Motor neuron (in vitro differentiated cells): ENCODE data around the gene TSR3. TPM values are rescaled to one million over a fixed set of nuclear protein-coding genes. Genes with fewer than 3 reads are reported as not detected.

ENCODE experiments used
- ATAC-seq, 8 experiments: fragments of 200-7000 bp; cut with Tn5 transposase; replicated peaks in 6 of 8; 2 replicates each; pipeline ENCODE4 v1.8.0; 2021; ENCODE audit warnings: mild to moderate bottlenecking in 8 of 8, moderate library complexity in 8 of 8
- H3K27ac ChIP-seq, 2 donors: fragments of 250-450 bp; sonication (Bioruptor Pico); 2 replicates each; pipeline ENCODE4 v1.9.0; 2021; ENCODE audit warnings: antibody characterized with exemption in 2 of 2, mild to moderate bottlenecking in 2 of 2, moderate library complexity in 1 of 2
- H3K4me1 ChIP-seq, 2 donors: fragments of 250-450 bp; sonication (Bioruptor Pico); replicated peaks in 1 of 2; 2 replicates each; pipeline ENCODE4 v1.6.1; 2021; ENCODE audit warnings: antibody characterized with exemption in 2 of 2, mild to moderate bottlenecking in 2 of 2, moderate library complexity in 1 of 2
- H3K4me3 ChIP-seq, 5 donors: fragments of 250-450 bp; sonication (Bioruptor Pico); 2 replicates each; pipeline ENCODE4 v1.9.0; 2021; ENCODE audit warnings: antibody characterized with exemption in 5 of 5, mild to moderate bottlenecking in 5 of 5, moderate library complexity in 4 of 5
- WGBS, 10 experiments: fragments of 450-650 bp; shearing (Covaris generic); methylation state at CpG; one replicate each; pipeline ENCODE4 v1.0.0; 2022; 5-methylcytosine and 5-hydroxymethylcytosine counted together
- in situ Hi-C, 9 experiments: fragments of 400-800 bp; cut with MboI; loops; one replicate each; pipeline ENCODE4 v1.15.0; 2021; ENCODE audit warnings: low sequenced_read_pairs in 9 of 9, low pct_unique_long_range_greater_than_20kb in 2 of 9; ENCODE audit not compliant: unreplicated experiment in 9 of 9
- total RNA-seq, 8 experiments: library from RNA; unstranded; fragments of 300-600 nt; gene quantifications; 2 replicates each; pipeline versions ENCODE4 v1.2.3 to v1.2.4, GENCODE V29; 2022

Gene TSR3
- total RNA-seq, 8 experiments from 2014 or later: 26.5 to 63.6 (median 39.8) TPM

- no peaks in the 10 kb centered on the region for H3K4me1 ChIP-seq
- no peak for ATAC-seq
- no peak overlapping the region for H3K4me3 ChIP-seq
- no peak overlapping the region for H3K27ac ChIP-seq
- WGBS, 10 experiments: 83% methylated on average over 1 of the region's 21 CpGs; no CpG with 5 or more reads in 8 of the 10 experiments
- in situ Hi-C loops: no loop called here
Observed at GRCh38 chr16:1372292-1372950, 20.7 kb upstream of the TSR3 start.

DNA sequence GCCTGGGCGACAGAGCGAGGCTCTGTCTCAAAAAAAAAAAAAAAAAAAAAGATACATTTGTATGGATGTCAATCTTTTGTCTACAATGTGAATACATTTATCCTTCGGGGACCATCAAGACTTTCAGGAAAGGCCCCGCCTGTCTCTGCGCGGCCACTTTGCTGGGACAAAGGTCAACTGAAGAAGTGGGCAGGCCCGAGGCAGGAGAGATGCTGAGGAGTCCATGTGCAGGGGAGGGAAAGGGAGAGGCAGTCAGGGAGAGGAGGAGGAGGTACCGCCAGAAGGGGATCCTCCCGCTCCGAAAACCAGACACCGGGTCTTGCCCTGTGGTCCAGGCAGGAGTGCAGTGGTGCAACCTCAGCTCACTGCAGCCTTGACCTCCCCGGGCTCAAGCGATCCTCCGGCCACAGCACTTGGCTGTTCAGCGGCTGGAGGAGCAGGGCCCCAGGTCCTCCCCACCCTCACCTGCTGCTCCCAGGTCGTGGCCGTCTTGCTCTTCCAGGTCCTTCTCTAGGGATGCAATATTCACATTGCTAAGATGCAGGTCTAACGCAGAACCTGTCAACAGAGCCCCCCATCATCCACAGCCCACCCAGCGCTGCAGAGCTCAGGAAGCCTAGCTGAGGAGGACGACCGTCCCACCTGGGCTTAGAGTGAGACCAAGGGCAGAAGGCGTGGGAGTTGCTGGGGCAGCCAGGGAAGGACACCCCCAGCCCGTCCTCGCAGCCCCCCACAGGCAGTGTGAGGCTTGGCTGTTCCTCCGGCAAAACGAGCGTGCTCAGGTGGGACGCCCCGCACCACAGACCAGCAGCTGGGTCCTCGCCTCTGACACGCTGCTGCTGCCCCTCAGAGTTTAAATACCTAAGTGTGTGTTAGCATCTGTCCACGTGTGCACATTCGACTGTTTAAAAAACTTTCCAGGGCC, 19.6 kb upstream of the TSR3 start:
- WGBS, 10 experiments: 72 to 100% (median 85%) methylated on average over 1 to 5 of the region's 33 CpGs; no CpG with 5 or more reads in 3 of the 10 experiments
- in situ Hi-C loops: no loop called here

DNA sequence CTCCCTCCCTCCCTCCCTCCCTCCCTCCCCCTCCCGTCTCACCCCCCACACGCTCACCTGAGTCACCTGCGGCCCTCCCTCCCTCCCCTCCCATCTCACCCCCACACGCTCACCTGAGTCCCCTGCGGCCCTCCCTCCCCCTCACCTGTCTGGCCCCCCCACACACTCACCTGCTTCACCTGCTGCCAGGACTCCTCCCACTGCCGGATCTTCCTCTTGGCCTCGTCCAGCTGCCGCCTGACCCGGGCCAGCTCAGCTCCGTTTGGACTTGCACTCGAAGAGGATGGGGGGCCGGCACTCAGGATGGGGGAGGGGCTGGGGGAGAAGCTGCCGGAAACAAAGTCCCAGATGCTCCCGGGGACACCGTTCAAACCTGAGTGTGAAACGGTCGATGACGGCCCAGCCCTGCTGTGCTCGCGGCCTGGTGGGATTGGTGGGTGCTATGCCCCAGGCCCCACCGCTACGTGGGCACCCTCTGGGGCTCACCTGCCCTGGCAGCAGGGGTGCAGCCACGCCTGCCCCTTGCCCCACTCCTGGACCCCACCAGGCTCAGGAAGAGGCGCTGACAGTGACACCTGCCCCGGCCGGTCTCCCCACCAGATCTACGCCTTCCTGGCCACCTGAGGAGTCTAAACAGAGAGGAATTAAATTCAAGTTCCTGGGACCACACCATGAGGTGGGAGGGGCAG, 16.0 kb upstream of the TSR3 start:
- WGBS, 10 experiments: 83% methylated on average over 6 of the region's 27 CpGs; no CpG with 5 or more reads in 9 of the 10 experiments
- in situ Hi-C loops: no loop called here

More for the DNA sequence above, 19.6 kb upstream of the TSR3 start:
- Histone ChIP-seq H3K4me1 (no peaks in the 10 kb centered on the region), H3K4me3 (no peak overlapping the region), H3K27ac (no peak overlapping the region)
- ATAC-seq: no peak

DNA sequence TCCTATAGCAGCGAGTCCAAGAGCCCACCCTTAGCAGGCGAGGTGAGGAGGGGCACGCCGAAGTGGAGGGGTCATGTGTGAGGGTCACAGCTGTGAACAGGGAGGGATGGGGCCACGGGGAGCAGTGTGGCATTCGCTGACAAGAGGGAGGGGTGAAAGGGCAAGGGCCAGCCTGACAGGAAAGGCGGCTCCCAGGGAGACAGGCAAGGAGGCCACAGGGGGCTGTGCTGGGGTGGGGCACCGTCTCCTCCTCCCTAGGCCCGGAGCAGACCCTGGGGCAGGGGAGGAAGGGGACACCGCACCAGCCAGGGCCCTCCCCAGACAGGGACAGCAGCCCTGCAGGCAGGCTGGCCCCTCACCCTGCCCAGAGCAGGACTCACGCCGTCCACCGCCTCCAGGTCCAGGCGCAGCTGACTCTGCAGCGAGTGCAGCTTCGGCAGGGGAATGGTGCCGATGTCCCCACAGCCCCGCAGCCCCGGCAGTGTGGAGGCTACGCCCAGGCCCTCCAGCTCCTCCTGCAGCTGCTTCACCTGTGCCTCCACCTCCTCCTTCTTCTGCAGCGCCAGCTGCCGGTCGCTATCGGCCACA, 15.1 kb upstream of the TSR3 start:
- in situ Hi-C loops: no loop called here
- Histone ChIP-seq H3K27ac (no peak overlapping the region), H3K4me1 (no peaks in the 10 kb centered on the region), H3K4me3 (no peak overlapping the region)
- no CpG with 5 or more reads among the region's 24 CpGs for WGBS, 10 experiments
- ATAC-seq: peak in 2 of 8 experiments; percentile 11 to 33

More for the DNA sequence above, 16.0 kb upstream of the TSR3 start:
- H3K4me1 ChIP-seq: no peaks in the 10 kb centered on the region
- no peak for ATAC-seq
- no peak overlapping the region for H3K4me3 ChIP-seq
- H3K27ac ChIP-seq: no peak overlapping the region

- 80 to 100% (median 88%) methylated on average over 1 to 14 of the region's 29 CpGs; no CpG with 5 or more reads in 3 of the 10 experiments for WGBS, 10 experiments
- Histone ChIP-seq H3K4me3 (no peak overlapping the region), H3K27ac (no peak overlapping the region), H3K4me1 (no peaks in the 10 kb centered on the region)
- ATAC-seq: peak in 1 of 8 experiments; percentile 8
- in situ Hi-C loops: no loop called here
Observed at GRCh38 chr16:1366060-1366711, 14.5 kb upstream of the TSR3 start.

- in situ Hi-C loops: no loop called here
Observed at GRCh38 chr16:1364510-1364909, 12.8 kb upstream of the TSR3 start.

DNA sequence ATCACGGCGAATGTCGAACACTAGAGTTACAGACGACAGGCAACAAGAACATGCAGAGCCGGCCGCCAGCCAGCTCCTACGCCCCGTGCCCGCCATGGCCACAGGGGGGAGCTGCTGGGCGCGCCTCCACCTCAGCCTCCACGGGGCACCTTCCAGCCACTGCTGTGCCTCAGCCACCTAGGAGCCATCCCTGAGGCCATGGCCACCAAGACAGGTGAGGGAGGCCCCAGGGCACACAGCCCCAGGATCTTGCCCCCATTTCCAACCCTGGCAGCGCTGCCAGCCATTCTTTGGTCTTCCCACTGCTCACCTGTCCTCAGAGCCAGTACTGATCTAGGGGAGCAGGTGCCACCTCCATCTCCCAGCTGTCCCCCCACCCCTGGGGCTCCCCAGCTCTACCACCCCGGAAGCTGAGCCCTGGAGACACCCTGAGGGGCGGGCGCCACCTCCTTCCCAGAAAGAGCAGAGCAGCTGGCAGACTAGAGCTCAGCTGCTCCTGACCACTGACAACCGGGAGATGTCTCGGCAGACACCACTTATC, 11.9 kb upstream of the TSR3 start:
- Histone ChIP-seq H3K4me3 (no peak overlapping the region), H3K4me1 (no peaks in the 10 kb centered on the region), H3K27ac (no peak overlapping the region)
- ATAC-seq: peak; percentile 63 to 87 (median 80)
- in situ Hi-C loops: no loop called here
- 12 to 100% (median 40%) methylated on average over 1 to 4 of the region's 18 CpGs; no CpG with 5 or more reads in 3 of the 10 experiments for WGBS, 10 experiments

More at GRCh38 chr16:1364510-1364909, 12.8 kb upstream of the TSR3 start:
- WGBS, 10 experiments: 80 to 95% (median 87%) methylated on average over 2 to 7 of the region's 22 CpGs; no CpG with 5 or more reads in 6 of the 10 experiments
- no peaks in the 10 kb centered on the region for H3K4me1 ChIP-seq
- no peak for ATAC-seq
- H3K27ac ChIP-seq: no peak overlapping the region
- no peak overlapping the region for H3K4me3 ChIP-seq

GRCh38 chr16:1362807-1363206, 11.1 kb upstream of the TSR3 start:
- no peaks in the 10 kb centered on the region for H3K4me1 ChIP-seq
- ATAC-seq: no peak
- WGBS, 10 experiments: 70 to 100% (median 94%) methylated on average over 1 to 9 of the region's 11 CpGs; no CpG with 5 or more reads in 5 of the 10 experiments
- in situ Hi-C loops: no loop called here
- no peak overlapping the region for H3K27ac ChIP-seq
- H3K4me3 ChIP-seq: no peak overlapping the region

GRCh38 chr16:1361685-1362360, 10.1 kb upstream of the TSR3 start:
- Histone ChIP-seq H3K4me3 (no peak overlapping the region), H3K4me1 (no peaks in the 10 kb centered on the region), H3K27ac (no peak overlapping the region)
- in situ Hi-C loops: no loop called here
- WGBS, 10 experiments: 92 to 100% (median 93%) methylated on average over 4 to 14 of the region's 43 CpGs; no CpG with 5 or more reads in 4 of the 10 experiments
- no peak for ATAC-seq

- Histone ChIP-seq H3K4me3 (no peak overlapping the region), H3K27ac (no peak overlapping the region), H3K4me1 (peaks cover 0 to 5% of the 10 kb centered on the region in 2 donors)
- in situ Hi-C loops: no loop called here
- ATAC-seq: peak in 4 of 8 experiments; percentile 19 to 75 (median 45)
- 29 to 96% (median 82%) methylated on average over 1 to 5 of the region's 19 CpGs; no CpG with 5 or more reads in 4 of the 10 experiments for WGBS, 10 experiments
Observed at GRCh38 chr16:1357906-1358566, 6.4 kb upstream of the TSR3 start.
